Measurements from ENCODE around the gene BEST1.

- no peak for TF ChIP-seq EZH2 (IDR thresholded peaks at IDR 0.05; ENCODE audit: borderline replicate concordance, low read length)
- TF ChIP-seq CTCF (IDR thresholded peaks at IDR 0.05; ENCODE audit: low read length) = no peak
Observed at GRCh38 chr11:61910187-61911127, 39.7 kb upstream of the BEST1 start.

Measured in OCI-LY1 (cell line).